Lower leg skin (tissue), 3 donors: ENCODE data around the gene PLA2G4A.

Source experiments
- POLR2A ChIP-seq, 2 donors: fragments of 450-650 bp; IDR thresholded peaks; one replicate each; pipeline ENCODE4 v1.6.1; 2016 to 2017; ENCODE audit warnings: antibody characterized with exemption in 2 of 2, mild to moderate bottlenecking in 1 of 2, moderate library complexity in 1 of 2
- TF ChIP-seq, protein P1 (sequence below), 3 donors: fragments of 450-650 bp; IDR thresholded peaks; one replicate each; pipeline ENCODE4 v1.5.1; 2016; ENCODE audit warnings: antibody characterized with exemption in 3 of 3, mild to moderate bottlenecking in 3 of 3, moderate library complexity in 2 of 3

DNA sequence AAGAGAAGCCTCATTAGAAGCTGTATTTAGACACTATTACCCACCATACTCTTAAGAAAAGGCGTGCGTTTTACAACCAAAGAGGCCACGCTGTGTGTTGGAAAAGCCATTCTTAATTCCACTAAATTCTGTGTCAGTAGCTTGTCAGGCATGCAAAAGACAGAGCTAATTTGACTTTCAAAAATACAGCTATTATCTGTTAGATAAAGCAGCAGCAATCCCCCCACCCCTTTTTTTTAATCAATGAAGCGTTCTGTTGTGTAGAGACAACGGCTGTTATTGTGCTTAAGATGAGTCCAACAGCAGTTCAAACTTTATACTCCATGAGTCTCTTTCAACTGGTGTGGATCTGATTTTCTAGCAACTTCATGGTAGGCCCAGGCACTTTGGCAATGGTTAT lies 43.5 kb downstream of the PLA2G4A start:
- TF ChIP-seq, protein P1, sequence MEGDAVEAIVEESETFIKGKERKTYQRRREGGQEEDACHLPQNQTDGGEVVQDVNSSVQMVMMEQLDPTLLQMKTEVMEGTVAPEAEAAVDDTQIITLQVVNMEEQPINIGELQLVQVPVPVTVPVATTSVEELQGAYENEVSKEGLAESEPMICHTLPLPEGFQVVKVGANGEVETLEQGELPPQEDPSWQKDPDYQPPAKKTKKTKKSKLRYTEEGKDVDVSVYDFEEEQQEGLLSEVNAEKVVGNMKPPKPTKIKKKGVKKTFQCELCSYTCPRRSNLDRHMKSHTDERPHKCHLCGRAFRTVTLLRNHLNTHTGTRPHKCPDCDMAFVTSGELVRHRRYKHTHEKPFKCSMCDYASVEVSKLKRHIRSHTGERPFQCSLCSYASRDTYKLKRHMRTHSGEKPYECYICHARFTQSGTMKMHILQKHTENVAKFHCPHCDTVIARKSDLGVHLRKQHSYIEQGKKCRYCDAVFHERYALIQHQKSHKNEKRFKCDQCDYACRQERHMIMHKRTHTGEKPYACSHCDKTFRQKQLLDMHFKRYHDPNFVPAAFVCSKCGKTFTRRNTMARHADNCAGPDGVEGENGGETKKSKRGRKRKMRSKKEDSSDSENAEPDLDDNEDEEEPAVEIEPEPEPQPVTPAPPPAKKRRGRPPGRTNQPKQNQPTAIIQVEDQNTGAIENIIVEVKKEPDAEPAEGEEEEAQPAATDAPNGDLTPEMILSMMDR (IDR thresholded peaks at IDR 0.05) = no peak
- no peak for TF ChIP-seq POLR2A (IDR thresholded peaks at IDR 0.05)
